Activated naive CD8-positive, alpha-beta T cell treated with anti-CD3 and anti-CD28 coated beads, Interleukin-2, amount 50 U/mL, for 24 hours (primary cell): ENCODE measurements around the gene KLK11.

Experiments
- ATAC-seq: fragments of 150-1000 bp; cut with Tn5 transposase; one replicate; pipeline ENCODE4 v1.10.0; 2021
- DNase-seq: peaks from one replicate; pipeline ENCODE4 v3.0.0; 2021
- H3K27ac Mint-ChIP-seq: one replicate; pipeline ENCODE4 v1.8.0; 2021; ENCODE audit warnings: mild to moderate bottlenecking, mixed read lengths
- H3K27me3 Mint-ChIP-seq: one replicate; pipeline ENCODE4 v1.8.0; 2021; ENCODE audit warnings: mixed read lengths
- H3K36me3 Mint-ChIP-seq: one replicate; pipeline ENCODE4 v1.8.0; 2021; ENCODE audit warnings: low read depth, mixed read lengths
- H3K4me1 Mint-ChIP-seq: one replicate; pipeline ENCODE4 v1.8.0; 2021; ENCODE audit warnings: mixed read lengths
- H3K4me3 Mint-ChIP-seq: one replicate; pipeline ENCODE4 v1.8.0; 2021; ENCODE audit warnings: mild to moderate bottlenecking, moderate library complexity, mixed read lengths
- H3K9me3 Mint-ChIP-seq: one replicate; pipeline ENCODE4 v1.8.0; 2021; ENCODE audit warnings: mixed read lengths

KLK11 gene

DNA sequence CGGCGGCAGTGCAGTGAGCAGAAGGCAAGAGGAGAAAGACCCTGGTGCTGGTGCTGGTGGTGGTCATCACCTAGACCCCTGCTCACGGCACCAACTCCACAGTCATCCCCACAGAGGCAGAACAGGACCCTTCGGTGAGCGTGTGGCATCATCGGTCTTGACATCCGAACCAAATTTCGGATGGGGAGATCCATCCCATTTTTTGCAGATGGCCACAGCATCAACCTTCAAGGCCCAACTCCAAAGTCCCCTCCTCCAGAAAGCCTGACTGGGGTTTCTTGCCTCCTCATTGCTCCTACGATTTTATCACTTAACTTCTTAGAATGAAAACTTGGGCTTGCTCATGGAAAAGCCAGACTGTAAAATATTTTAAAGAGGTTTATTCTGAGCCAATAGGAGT, 17.1 kb upstream of the KLK11 start:
- ATAC-seq, result no peak

DNA sequence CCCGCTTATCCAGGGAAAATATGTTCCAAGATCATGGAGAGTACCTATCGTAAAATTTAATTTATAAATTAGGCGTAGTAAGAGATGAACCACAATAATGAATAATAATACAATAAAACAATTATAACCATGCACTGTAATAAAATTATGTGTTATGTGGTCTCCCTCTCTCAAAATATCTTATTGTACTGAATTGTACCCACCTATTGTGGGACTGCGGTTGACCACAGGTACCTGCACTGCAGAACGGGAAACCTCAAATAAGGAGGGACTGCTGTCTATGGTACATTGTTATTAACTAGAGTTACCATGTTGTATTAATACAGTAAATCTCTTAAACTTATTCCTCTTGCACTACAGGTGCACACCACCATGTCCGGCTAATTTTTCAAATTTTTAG, 13.7 kb upstream of the KLK11 start:
- Mint-ChIP-seq H3K27ac (no peak overlapping the region), H3K4me3 (no peak overlapping the region), H3K27me3 (peaks cover 4% of the 10 kb centered on the region), H3K9me3 (no peaks in the 10 kb centered on the region), H3K36me3 (no peaks in the 10 kb centered on the region), H3K4me1 (no peaks in the 10 kb centered on the region)
- ATAC-seq (no peak), DNase-seq (no peak)

More for the DNA sequence above, 17.1 kb upstream of the KLK11 start:
- Mint-ChIP-seq H3K9me3 (no peaks in the 10 kb centered on the region), H3K27me3 (peaks cover 16% of the 10 kb centered on the region), H3K36me3 (no peaks in the 10 kb centered on the region), H3K4me1 (no peaks in the 10 kb centered on the region), H3K27ac (no peak overlapping the region), H3K4me3 (no peak overlapping the region)
- DNase-seq, result no peak

GRCh38 chr19:51036519-51036918, 10.1 kb upstream of the KLK11 start:
- H3K9me3 Mint-ChIP-seq, result no peaks in the 10 kb centered on the region
- no peaks in the 10 kb centered on the region for H3K4me1 Mint-ChIP-seq
- no peak overlapping the region for H3K4me3 Mint-ChIP-seq
- DNase-seq, result no peak
- H3K27ac Mint-ChIP-seq, result no peak overlapping the region
- no peaks in the 10 kb centered on the region for H3K36me3 Mint-ChIP-seq
- H3K27me3 Mint-ChIP-seq, result peaks cover 11% of the 10 kb centered on the region
- ATAC-seq, result no peak

DNA sequence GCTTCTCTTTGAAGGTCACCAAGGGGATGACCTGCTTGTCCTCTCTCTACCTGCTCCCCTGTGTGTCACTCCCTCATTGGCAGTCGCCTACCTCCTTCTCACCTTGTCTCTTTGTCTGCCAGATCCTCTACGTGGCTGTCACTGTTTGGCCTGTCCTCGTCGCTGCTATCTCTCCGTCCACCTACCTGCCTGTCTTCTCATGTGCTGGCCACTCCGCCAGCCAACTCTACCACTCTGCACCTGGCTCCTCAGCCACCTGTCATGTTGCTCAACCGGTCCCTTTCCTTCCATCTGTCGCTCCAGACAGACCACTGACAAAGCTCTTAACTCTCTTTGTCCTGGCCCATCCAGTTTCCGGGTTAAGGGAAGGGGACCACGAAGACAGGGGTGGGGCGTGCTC, 8.3 kb upstream of the KLK11 start, which contains the start of gene KLK12:
KLK12 (minus strand) TSS at position 299 of the 400 bp plus-strand sequence. CDS start 381 bp downstream, outside the sequence.
- ATAC-seq, result no peak
- no peaks in the 10 kb centered on the region for H3K36me3 Mint-ChIP-seq
- H3K4me3 Mint-ChIP-seq, result no peak within 1 kb of the TSS

DNA sequence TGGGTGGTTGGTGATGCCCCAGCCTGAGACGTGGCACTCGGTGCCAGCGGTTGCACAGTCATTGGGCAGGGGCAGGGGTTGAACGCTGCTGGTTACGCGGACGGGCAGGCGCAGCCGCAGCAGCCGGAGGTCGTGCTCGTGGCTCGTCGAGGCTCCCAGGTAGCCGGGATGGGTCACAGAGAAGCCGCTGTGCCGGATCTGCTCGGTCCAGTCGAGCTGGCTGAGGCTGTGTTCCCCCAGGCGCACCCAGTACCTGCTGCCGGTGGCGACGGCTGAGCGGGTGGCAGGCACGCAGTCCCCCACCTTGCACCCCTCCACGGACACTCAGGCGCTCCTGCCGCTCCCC, 5.4 kb upstream of the KLK11 start:
- Mint-ChIP-seq H3K4me1 (no peaks in the 10 kb centered on the region), H3K4me3 (no peak overlapping the region), H3K9me3 (no peaks in the 10 kb centered on the region), H3K27me3 (peaks cover 27% of the 10 kb centered on the region), H3K27ac (no peak overlapping the region), H3K36me3 (no peaks in the 10 kb centered on the region)
- ATAC-seq, result no peak
- no peak for DNase-seq

More for the DNA sequence above, 8.3 kb upstream of the KLK11 start, which contains the start of gene KLK12:
- DNase-seq, result no peak
- Mint-ChIP-seq H3K4me1 (no peaks in the 10 kb centered on the region), H3K27me3 (peaks cover 20% of the 10 kb centered on the region), H3K9me3 (no peaks in the 10 kb centered on the region), H3K27ac (no peak within 1 kb of the TSS)

DNA sequence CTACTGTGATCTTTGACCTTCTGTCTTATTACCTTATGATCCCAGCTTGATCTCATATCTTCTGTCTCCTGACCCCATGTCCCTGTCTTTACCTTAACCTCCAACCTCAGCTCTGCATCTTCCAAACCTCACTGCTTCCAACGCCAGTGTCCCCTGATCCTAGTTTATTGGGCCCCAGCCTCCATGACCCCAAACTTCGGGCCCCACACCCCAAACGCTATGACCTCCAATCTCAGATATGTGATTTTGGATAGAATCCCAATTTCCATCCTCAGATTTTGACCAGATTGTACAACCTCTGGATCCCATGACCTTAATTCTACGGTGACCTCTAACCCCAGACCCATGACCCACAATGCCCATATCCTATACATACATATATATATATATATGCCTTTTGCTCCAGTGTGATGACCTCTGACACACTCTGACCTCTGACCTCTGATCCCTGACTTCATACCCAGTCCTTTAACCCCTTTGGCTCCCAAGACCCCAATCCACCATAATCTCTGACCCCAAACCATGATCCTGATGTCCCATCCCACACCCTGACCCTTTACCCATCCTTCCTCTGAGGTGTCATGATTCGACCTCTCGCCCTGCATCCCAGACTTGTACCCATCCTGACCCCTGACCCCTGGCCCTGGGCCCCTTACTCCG, 4.9 kb upstream of the KLK11 start:
- Mint-ChIP-seq H3K27me3 (peaks cover 30% of the 10 kb centered on the region), H3K9me3 (no peaks in the 10 kb centered on the region), H3K4me3 (no peak overlapping the region), H3K4me1 (no peaks in the 10 kb centered on the region), H3K36me3 (no peaks in the 10 kb centered on the region), H3K27ac (no peak overlapping the region)
- ATAC-seq, result no peak
- DNase-seq, result no peak

DNA sequence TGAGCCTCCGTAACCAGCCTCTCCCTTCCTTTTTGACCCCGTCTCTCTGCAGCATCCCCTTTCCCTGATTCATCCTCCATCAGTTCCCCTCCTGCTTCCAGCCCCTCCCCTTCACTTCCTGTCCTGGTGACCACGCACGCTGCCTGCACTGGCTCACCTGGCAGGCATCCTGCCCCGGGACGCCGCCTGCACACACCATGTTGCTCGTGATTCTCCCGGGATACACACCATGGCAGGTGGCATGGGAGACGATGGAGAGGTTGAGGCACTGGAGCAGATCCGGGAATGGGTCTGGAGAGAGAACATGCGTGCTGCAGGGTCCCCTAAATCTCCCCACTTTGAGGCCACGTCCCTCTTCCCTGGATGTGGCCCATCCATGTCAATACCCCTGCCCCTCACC, 4.2 kb upstream of the KLK11 start:
- Mint-ChIP-seq H3K4me1 (no peaks in the 10 kb centered on the region), H3K27ac (no peak overlapping the region), H3K36me3 (no peaks in the 10 kb centered on the region), H3K9me3 (no peaks in the 10 kb centered on the region), H3K4me3 (no peak overlapping the region), H3K27me3 (peaks cover 30% of the 10 kb centered on the region)
- ATAC-seq (no peak), DNase-seq (no peak)

GRCh38 chr19:51029718-51030117, 3.3 kb upstream of the KLK11 start:
- Mint-ChIP-seq H3K36me3 (no peaks in the 10 kb centered on the region), H3K4me1 (no peaks in the 10 kb centered on the region), H3K27ac (no peak overlapping the region), H3K9me3 (no peaks in the 10 kb centered on the region), H3K4me3 (no peak overlapping the region), H3K27me3 (peaks cover 33% of the 10 kb centered on the region)
- DNase-seq (no peak), ATAC-seq (no peak)

- H3K27me3 Mint-ChIP-seq, result peaks cover 35% of the 10 kb centered on the region
- no peaks in the 10 kb centered on the region for H3K36me3 Mint-ChIP-seq
- no peaks in the 10 kb centered on the region for H3K4me1 Mint-ChIP-seq
- H3K27ac Mint-ChIP-seq, result no peak overlapping the region
- H3K9me3 Mint-ChIP-seq, result no peaks in the 10 kb centered on the region
- H3K4me3 Mint-ChIP-seq, result no peak overlapping the region
- ATAC-seq (no peak), DNase-seq (no peak)
Observed at GRCh38 chr19:51027873-51028272, 1.5 kb upstream of the KLK11 start.

- H3K36me3 Mint-ChIP-seq, result no peaks in the 10 kb centered on the region
Observed at GRCh38 chr19:51027126-51027806, 850 bp upstream of the KLK11 start.

GRCh38 chr19:51025809-51026553, 435 bp downstream of the KLK11 start:
- H3K4me3 Mint-ChIP-seq, result no peak overlapping the region
- ATAC-seq, result no peak
- no peaks in the 10 kb centered on the region for H3K36me3 Mint-ChIP-seq
- no peak for DNase-seq
- H3K27me3 Mint-ChIP-seq, result peaks cover 39% of the 10 kb centered on the region
- H3K27ac Mint-ChIP-seq, result no peak overlapping the region
- no peaks in the 10 kb centered on the region for H3K9me3 Mint-ChIP-seq
- H3K4me1 Mint-ChIP-seq, result no peaks in the 10 kb centered on the region

More at GRCh38 chr19:51027126-51027806, 850 bp upstream of the KLK11 start:
- no peaks in the 10 kb centered on the region for H3K9me3 Mint-ChIP-seq
- peaks cover 41% of the 10 kb centered on the region for H3K27me3 Mint-ChIP-seq
- ATAC-seq (no peak), DNase-seq (no peak)
- no peaks in the 10 kb centered on the region for H3K4me1 Mint-ChIP-seq
- H3K27ac Mint-ChIP-seq, result no peak overlapping the region
- H3K4me3 Mint-ChIP-seq, result no peak overlapping the region

- H3K27ac Mint-ChIP-seq, result no peak overlapping the region
- no peaks in the 10 kb centered on the region for H3K9me3 Mint-ChIP-seq
- H3K4me1 Mint-ChIP-seq, result no peaks in the 10 kb centered on the region
- peaks cover 39% of the 10 kb centered on the region for H3K27me3 Mint-ChIP-seq
- no peak overlapping the region for H3K4me3 Mint-ChIP-seq
- DNase-seq (no peak), ATAC-seq (no peak)
- H3K36me3 Mint-ChIP-seq, result no peaks in the 10 kb centered on the region
Observed at GRCh38 chr19:51025401-51025800, 1.0 kb downstream of the KLK11 start.

GRCh38 chr19:51024924-51025323, 1.5 kb downstream of the KLK11 start:
- Mint-ChIP-seq H3K4me1 (peaks cover 1% of the 10 kb centered on the region), H3K36me3 (no peaks in the 10 kb centered on the region), H3K4me3 (no peak overlapping the region), H3K9me3 (no peaks in the 10 kb centered on the region), H3K27me3 (peaks cover 44% of the 10 kb centered on the region), H3K27ac (no peak overlapping the region)
- ATAC-seq, result no peak
- DNase-seq, result no peak

DNA sequence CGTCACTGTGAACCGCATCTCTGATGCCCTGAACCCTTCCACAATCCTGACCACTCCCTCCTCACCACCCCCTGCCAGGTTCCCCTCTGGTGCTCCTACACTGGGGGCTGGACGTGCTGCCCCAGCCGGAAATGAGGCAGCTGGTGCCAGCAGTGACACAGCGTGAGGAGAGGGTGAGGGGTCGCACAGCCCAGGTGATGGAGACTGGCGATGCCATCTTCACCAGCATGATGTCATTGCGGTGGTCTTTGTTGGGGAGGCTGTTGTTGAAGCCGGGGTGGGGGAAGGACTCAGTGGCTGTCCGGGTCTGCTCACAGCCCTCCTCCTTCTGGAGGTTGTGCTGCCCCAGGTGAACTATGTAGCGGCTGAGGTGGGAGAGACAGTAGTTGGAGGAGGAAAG, 2.5 kb downstream of the KLK11 start:
- ATAC-seq (no peak), DNase-seq (no peak)
- H3K4me3 Mint-ChIP-seq, result no peak overlapping the region
- H3K9me3 Mint-ChIP-seq, result no peaks in the 10 kb centered on the region
- peaks cover 46% of the 10 kb centered on the region for H3K27me3 Mint-ChIP-seq
- peaks cover 4% of the 10 kb centered on the region for H3K4me1 Mint-ChIP-seq
- no peak overlapping the region for H3K27ac Mint-ChIP-seq
- H3K36me3 Mint-ChIP-seq, result no peaks in the 10 kb centered on the region

- H3K4me3 Mint-ChIP-seq, result no peak overlapping the region
- peaks cover 9% of the 10 kb centered on the region for H3K4me1 Mint-ChIP-seq
- ATAC-seq, result no peak
- no peak overlapping the region for H3K27ac Mint-ChIP-seq
- H3K9me3 Mint-ChIP-seq, result no peaks in the 10 kb centered on the region
- H3K27me3 Mint-ChIP-seq, result peaks cover 58% of the 10 kb centered on the region
- DNase-seq, result no peak
- H3K36me3 Mint-ChIP-seq, result no peaks in the 10 kb centered on the region
Observed at GRCh38 chr19:51022526-51022925, 3.9 kb downstream of the KLK11 start.
